GM12878 (cell line): ENCODE data around the gene CPNE6. TPM values are rescaled to one million over a fixed set of nuclear protein-coding genes. Genes with fewer than 3 reads are reported as not detected.

Experiments
- ATAC-seq: fragments of 200-7000 bp; cut with Tn5 transposase; 3 replicates; pipeline ENCODE4 v1.9.1; 2020; ENCODE audit warnings: mild to moderate bottlenecking, moderate library complexity
- BruUV-seq: library from RNA; stranded (reverse); fragments of 400-500 nt; replicated peaks from 2 replicates; lab custom pipeline; 2021; lab: Mats Ljungman, UMichigan
- CTCF ChIA-PET: fragments of 300-600 bp; sonication (Branson Sonifier 250); formaldehyde crosslinking; extraction: SDS; loops from one replicate; lab custom pipeline; 2021; ENCODE audit warnings: inconsistent platforms; lab: Yijun Ruan, JAX
- POLR2A ChIA-PET: fragments of 350-600 bp; formaldehyde crosslinking; extraction: SDS; loops from one replicate; lab custom pipeline; 2021; ENCODE audit warnings: inconsistent platforms; lab: Charles Lee
- RAD21 ChIA-PET: fragments of 300-600 bp; sonication (Branson Sonifier 250); formaldehyde crosslinking; loops from one replicate; lab custom pipeline; 2023; ENCODE audit warnings: antibody characterized with exemption; ENCODE audit not compliant: unreplicated experiment; lab: Charles Lee
- SMC1A ChIA-PET: fragments of 300-600 bp; sonication (Branson Sonifier 250); formaldehyde crosslinking; loops from one replicate; lab custom pipeline; 2023; ENCODE audit not compliant: unreplicated experiment, uncharacterized antibody; lab: Charles Lee
- DNase-seq: peaks from one replicate; pipeline ENCODE4 v3.0.0-alpha.2; 2011; ENCODE audit warnings: low read depth, low spot score
- FAIRE-seq: peaks from 3 replicates; lab custom pipeline; 2011; peaks lifted over from hg19 to GRCh38; lab: Jason Lieb, UNC
- H2AFZ ChIP-seq: 2 replicates; pipeline ENCODE4 v1.6.0; 2011; ENCODE audit warnings: low read depth, low read length, control low read depth; ENCODE audit not compliant: control insufficient read depth
- H3K27ac ChIP-seq: 2 replicates; pipeline ENCODE4 v1.5.1; 2011; ENCODE audit warnings: control low read depth; ENCODE audit not compliant: control insufficient read depth, insufficient read depth
- H3K27me3 ChIP-seq, 2 experiments: replicated peaks in 1 of 2; 2 replicates each; pipeline versions ENCODE4 v1.6.0 to v1.6.1; 2011; ENCODE audit warnings: low read length in 1 of 2; ENCODE audit not compliant: control insufficient read depth in 2 of 2, insufficient read depth in 2 of 2
- H3K36me3 ChIP-seq, 2 experiments: 2 replicates each; pipeline ENCODE4 v1.5.1; 2011; ENCODE audit warnings: low read length in 1 of 2; ENCODE audit not compliant: control insufficient read depth in 2 of 2, insufficient read depth in 2 of 2
- H3K4me1 ChIP-seq: 2 replicates; pipeline ENCODE4 v1.6.1; 2011; ENCODE audit warnings: mild to moderate bottlenecking, low read length, moderate library complexity, mixed read lengths; ENCODE audit not compliant: control insufficient read depth, insufficient read depth
- H3K4me2 ChIP-seq: 2 replicates; pipeline ENCODE4 v1.6.0; 2011; ENCODE audit warnings: control low read depth; ENCODE audit not compliant: control insufficient read depth, insufficient read depth
- H3K4me3 ChIP-seq: fragments of 200-600 bp; sonication (generic); 2 replicates; pipeline ENCODE4 v1.5.1; 2016
- H3K79me2 ChIP-seq: 2 replicates; pipeline ENCODE4 v1.6.0; 2011; ENCODE audit warnings: low read length; ENCODE audit not compliant: control insufficient read depth, insufficient read depth
- H3K9ac ChIP-seq: 2 replicates; pipeline ENCODE4 v1.8.0; 2011; ENCODE audit warnings: low read length, control low read depth, mixed read lengths; ENCODE audit not compliant: control insufficient read depth, insufficient read depth
- H3K9me3 ChIP-seq: replicated peaks from 3 replicates; pipeline ENCODE4 v1.5.1; 2011; ENCODE audit warnings: mild to moderate bottlenecking, low read length; ENCODE audit not compliant: control insufficient read depth, insufficient read depth
- H4K20me1 ChIP-seq: 2 replicates; pipeline ENCODE4 v1.6.0; 2011; ENCODE audit not compliant: control insufficient read depth, insufficient read depth
- ASH2L ChIP-seq: fragments of 300-600, 200-600 bp; sonication (generic); IDR thresholded peaks from 2 replicates; pipeline ENCODE4 v1.6.1; 2017; ENCODE audit warnings: low read depth, mild to moderate bottlenecking, borderline replicate concordance
- ATF7 ChIP-seq: fragments of 450-650 bp; IDR thresholded peaks from 2 replicates; pipeline ENCODE4 v1.6.1; 2016; ENCODE audit warnings: low read depth, mild to moderate bottlenecking
- HDGF ChIP-seq: fragments of 450-650 bp; IDR thresholded peaks from 2 replicates; pipeline ENCODE4 v1.6.1; 2016; ENCODE audit warnings: antibody characterized with exemption
- KLF5 ChIP-seq: fragments of 450-650 bp; IDR thresholded peaks from 2 replicates; pipeline ENCODE4 v1.6.1; 2014; ENCODE audit warnings: mild to moderate bottlenecking; ENCODE audit not compliant: partially characterized antibody
- MEF2A ChIP-seq: IDR thresholded peaks from 2 replicates; pipeline ENCODE4 v1.6.1; 2011; ENCODE audit warnings: low read depth, mild to moderate bottlenecking, low read length, moderate library complexity; ENCODE audit not compliant: insufficient read depth
- NFIC ChIP-seq: IDR thresholded peaks from 2 replicates; pipeline ENCODE4 v1.6.1; 2012; ENCODE audit warnings: low read depth, mild to moderate bottlenecking, inconsistent platforms, low read length, moderate library complexity
- RCOR1 ChIP-seq: conservative IDR thresholded peaks from 2 replicates; pipeline ENCODE4 v1.6.1; 2012; ENCODE audit warnings: low read depth, low read length, improper control_type of control experiment
- SMAD1 ChIP-seq: fragments of 450-650 bp; IDR thresholded peaks from 2 replicates; pipeline ENCODE4 v1.6.1; 2018; ENCODE audit warnings: mild to moderate bottlenecking, low read depth; ENCODE audit not compliant: partially characterized antibody
- TBL1XR1 ChIP-seq: IDR thresholded peaks from 2 replicates; pipeline ENCODE4 v1.6.1; 2012; ENCODE audit warnings: low read depth, low read length, improper control_type of control experiment
- YY1 ChIP-seq: IDR thresholded peaks from 2 replicates; pipeline ENCODE4 v1.6.1; 2011; ENCODE audit warnings: low read depth, mild to moderate bottlenecking, low read length
- ZNF207 ChIP-seq: fragments of 450-650 bp; IDR thresholded peaks from 2 replicates; pipeline ENCODE4 v1.6.1; 2014; ENCODE audit warnings: antibody characterized with exemption, mild to moderate bottlenecking, borderline replicate concordance
- ZNF384 ChIP-seq: IDR thresholded peaks from 2 replicates; pipeline ENCODE4 v1.6.1; 2012; ENCODE audit warnings: low read depth, mild to moderate bottlenecking, low read length, improper control_type of control experiment, borderline replicate concordance
- ZNF622 ChIP-seq: fragments of 450-650 bp; IDR thresholded peaks from 2 replicates; pipeline ENCODE4 v1.6.1; 2017; ENCODE audit warnings: mild to moderate bottlenecking, inconsistent platforms
- whole genome bisulfite sequencing: methylation state at CpG from one replicate; pipeline ENCODE4 v1.1.6; 2016; ENCODE audit warnings: low lambda C conversion rate; ENCODE audit not compliant: insufficient replicate concordance, insufficient coverage; ENCODE audit errors: missing lambda C conversion rate; 5-methylcytosine and 5-hydroxymethylcytosine counted together
- in situ Hi-C: fragments of 300-500 bp; cut with MboI; formaldehyde crosslinking; loops from 9 replicates; pipeline ENCODE4 v1.14.3; 2018; ENCODE audit warnings: mixed read lengths
- intact Hi-C: fragments of 100-400 bp; cut with micrococcal nuclease; formaldehyde crosslinking; loops from one replicate; pipeline ENCODE4 v1.14.2; 2022; ENCODE audit not compliant: unreplicated experiment
- polyA plus RNA-seq, 11 experiments: library from polyadenylated mRNA; depleted of rRNA in 4 of 11; unstranded in 6 of 11; stranded (reverse) in 5 of 11; fragments of >200 nt; fragmentation: Nextera tagmentation in 4 of 11; fragmentation: Illumina TruSeq in 1 of 11; extraction: Ambion mirVana in 4 of 11; extraction: Trizol in 1 of 11; gene quantifications; 1 replicate in 1 of 11; 2 replicates in 10 of 11; pipeline versions ENCODE4 v1.2.1 to v1.2.3, GENCODE V29; 2011 to 2016; ENCODE audit warnings: inconsistent platforms in 2 of 11, missing spikeins in 2 of 11, low read depth in 1 of 11
- total RNA-seq, 4 experiments: library from RNA; depleted of rRNA in 3 of 4; stranded (reverse); fragments of >200 nt in 3 of 4; fragmentation: Illumina TruSeq in 1 of 4; extraction: Trizol in 1 of 4; gene quantifications; 2 replicates each; pipeline versions ENCODE4 v1.2.1 to v1.2.3, GENCODE V29; 2013 to 2021
- TF ChIP-seq, protein P1 (sequence below): fragments of 450-650 bp; IDR thresholded peaks from 2 replicates; pipeline ENCODE4 v1.6.1; 2014; ENCODE audit warnings: mild to moderate bottlenecking
- TF ChIP-seq, protein P2 (sequence below): IDR thresholded peaks from 2 replicates; pipeline ENCODE4 v1.6.1; 2011; ENCODE audit warnings: borderline replicate concordance, low read depth, mild to moderate bottlenecking, moderate library complexity, low read length; ENCODE audit not compliant: insufficient read depth, poor library complexity, severe bottlenecking
- TF ChIP-seq, protein P3 (sequence below): fragments of 450-650 bp; IDR thresholded peaks from 2 replicates; pipeline ENCODE4 v1.6.1; 2017; ENCODE audit warnings: antibody characterized with exemption, mild to moderate bottlenecking, moderate library complexity

Gene CPNE6
- total and polyA plus RNA-seq, 10 of the 15 experiments (the other 5 are each of a cell fraction or from before 2014, with no cell fraction given), result 0.06 to 0.43 (median 0.18) TPM; not detected in 3

DNA sequence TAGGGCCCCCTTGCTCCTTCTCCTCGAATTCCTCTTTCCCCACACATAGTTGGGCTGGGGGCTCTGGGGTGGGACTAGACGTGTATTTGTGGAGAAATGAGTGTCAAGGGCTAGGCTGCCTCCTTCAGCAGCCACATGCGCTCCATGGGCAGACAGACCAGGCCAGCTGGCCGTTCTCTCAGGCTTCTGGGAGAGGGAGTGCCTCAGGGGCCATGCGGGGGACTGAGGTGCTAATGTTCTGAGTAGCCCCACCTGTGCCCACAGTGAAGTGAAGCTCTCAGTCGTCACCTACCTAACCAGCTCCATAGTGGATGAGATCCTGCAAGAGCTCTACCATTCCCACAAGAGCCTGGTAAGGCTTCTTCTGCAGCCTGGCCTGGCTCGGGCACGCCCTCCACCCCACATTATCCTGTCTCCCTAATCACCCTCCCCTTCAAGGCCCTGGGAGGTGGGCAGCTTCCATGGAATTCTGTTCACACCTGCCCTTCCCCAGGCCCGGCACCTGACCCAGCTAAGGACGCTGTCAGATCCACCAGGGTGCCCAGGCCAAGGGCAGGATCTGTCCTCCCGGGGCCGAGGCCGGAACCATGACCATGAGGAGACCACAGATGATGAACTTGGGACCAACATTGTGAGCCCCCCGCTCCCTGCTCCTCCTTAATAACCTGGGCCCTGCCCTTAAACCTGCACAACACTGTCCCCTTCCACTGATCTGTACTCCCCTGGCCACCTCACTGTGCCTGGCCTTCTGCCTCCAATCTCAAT, 9.0 kb upstream of the CPNE6 start:
- ATAC-seq (no peak), FAIRE-seq (no peak), DNase-seq (no peak)
- Histone ChIP-seq H3K4me1 (no peaks in the 10 kb centered on the region), H3K79me2 (no peaks in the 10 kb centered on the region), H3K4me3 (no peak overlapping the region), H3K9me3 (no peaks in the 10 kb centered on the region), H3K27me3 (peaks cover 0 to 2% of the 10 kb centered on the region in 2 experiments; a peak in 2 of 4 replicates), H3K36me3 (no peaks in the 10 kb centered on the region), H3K9ac (no peak overlapping the region), H4K20me1 (no peaks in the 10 kb centered on the region), H2AFZ (no peak overlapping the region), H3K4me2 (no peak overlapping the region), H3K27ac (no peak overlapping the region)
- in situ Hi-C loops (no loop called here), intact Hi-C loops (no loop called here)
- ChIA-PET CTCF (interaction anchor here (1.0 to 2.7 kb wide), 7 partner anchors 10 to 46 kb away, joined by 3 to 23 read pairs (median 8); partner anchors contain the start of gene PCK2), SMC1A (interaction anchor here (2.5 kb wide), 1 partner anchor 47 kb away, joined by 14 read pairs; no protein-coding TSS in a partner anchor), RAD21 (interaction anchor here (0.9 to 7.2 kb wide), 3 partner anchors 30 to 83 kb away, joined by 3 to 140 read pairs (median 3); partner anchors contain the start of gene PCK2), POLR2A (interaction anchor here (1.1 to 1.7 kb wide), 2 partner anchors 17 to 19 kb away, joined by 3 to 4 read pairs; no protein-coding TSS in a partner anchor)
- WGBS, result 51% methylated on average over 14 of the region's 14 CpGs
- BruUV-seq, result no TSS peak
- TF ChIP-seq, protein P1, sequence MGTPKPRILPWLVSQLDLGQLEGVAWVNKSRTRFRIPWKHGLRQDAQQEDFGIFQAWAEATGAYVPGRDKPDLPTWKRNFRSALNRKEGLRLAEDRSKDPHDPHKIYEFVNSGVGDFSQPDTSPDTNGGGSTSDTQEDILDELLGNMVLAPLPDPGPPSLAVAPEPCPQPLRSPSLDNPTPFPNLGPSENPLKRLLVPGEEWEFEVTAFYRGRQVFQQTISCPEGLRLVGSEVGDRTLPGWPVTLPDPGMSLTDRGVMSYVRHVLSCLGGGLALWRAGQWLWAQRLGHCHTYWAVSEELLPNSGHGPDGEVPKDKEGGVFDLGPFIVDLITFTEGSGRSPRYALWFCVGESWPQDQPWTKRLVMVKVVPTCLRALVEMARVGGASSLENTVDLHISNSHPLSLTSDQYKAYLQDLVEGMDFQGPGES, result no peak
- TF ChIP-seq, protein P2, sequence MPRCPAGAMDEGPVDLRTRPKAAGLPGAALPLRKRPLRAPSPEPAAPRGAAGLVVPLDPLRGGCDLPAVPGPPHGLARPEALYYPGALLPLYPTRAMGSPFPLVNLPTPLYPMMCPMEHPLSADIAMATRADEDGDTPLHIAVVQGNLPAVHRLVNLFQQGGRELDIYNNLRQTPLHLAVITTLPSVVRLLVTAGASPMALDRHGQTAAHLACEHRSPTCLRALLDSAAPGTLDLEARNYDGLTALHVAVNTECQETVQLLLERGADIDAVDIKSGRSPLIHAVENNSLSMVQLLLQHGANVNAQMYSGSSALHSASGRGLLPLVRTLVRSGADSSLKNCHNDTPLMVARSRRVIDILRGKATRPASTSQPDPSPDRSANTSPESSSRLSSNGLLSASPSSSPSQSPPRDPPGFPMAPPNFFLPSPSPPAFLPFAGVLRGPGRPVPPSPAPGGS, result no peak
- TF ChIP-seq NFIC (no peak), MEF2A (no peak), TBL1XR1 (no peak), ZNF622 (no peak), ZNF207 (no peak), SMAD1 (no peak), ASH2L (no peak), ZNF384 (no peak), YY1 (no peak), ATF7 (no peak), HDGF (no peak), RCOR1 (no peak), KLF5 (no peak)
- TF ChIP-seq, protein P3, sequence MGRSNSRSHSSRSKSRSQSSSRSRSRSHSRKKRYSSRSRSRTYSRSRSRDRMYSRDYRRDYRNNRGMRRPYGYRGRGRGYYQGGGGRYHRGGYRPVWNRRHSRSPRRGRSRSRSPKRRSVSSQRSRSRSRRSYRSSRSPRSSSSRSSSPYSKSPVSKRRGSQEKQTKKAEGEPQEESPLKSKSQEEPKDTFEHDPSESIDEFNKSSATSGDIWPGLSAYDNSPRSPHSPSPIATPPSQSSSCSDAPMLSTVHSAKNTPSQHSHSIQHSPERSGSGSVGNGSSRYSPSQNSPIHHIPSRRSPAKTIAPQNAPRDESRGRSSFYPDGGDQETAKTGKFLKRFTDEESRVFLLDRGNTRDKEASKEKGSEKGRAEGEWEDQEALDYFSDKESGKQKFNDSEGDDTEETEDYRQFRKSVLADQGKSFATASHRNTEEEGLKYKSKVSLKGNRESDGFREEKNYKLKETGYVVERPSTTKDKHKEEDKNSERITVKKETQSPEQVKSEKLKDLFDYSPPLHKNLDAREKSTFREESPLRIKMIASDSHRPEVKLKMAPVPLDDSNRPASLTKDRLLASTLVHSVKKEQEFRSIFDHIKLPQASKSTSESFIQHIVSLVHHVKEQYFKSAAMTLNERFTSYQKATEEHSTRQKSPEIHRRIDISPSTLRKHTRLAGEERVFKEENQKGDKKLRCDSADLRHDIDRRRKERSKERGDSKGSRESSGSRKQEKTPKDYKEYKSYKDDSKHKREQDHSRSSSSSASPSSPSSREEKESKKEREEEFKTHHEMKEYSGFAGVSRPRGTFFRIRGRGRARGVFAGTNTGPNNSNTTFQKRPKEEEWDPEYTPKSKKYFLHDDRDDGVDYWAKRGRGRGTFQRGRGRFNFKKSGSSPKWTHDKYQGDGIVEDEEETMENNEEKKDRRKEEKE, result no peak
